ENCODE data around the gene FBN2.
"Not testable (repeated sequence)": the region's sequence is repeated elsewhere in the genome, so short reads cannot be mapped to it uniquely, and the experiment has no call there.

Gene FBN2

DNA sequence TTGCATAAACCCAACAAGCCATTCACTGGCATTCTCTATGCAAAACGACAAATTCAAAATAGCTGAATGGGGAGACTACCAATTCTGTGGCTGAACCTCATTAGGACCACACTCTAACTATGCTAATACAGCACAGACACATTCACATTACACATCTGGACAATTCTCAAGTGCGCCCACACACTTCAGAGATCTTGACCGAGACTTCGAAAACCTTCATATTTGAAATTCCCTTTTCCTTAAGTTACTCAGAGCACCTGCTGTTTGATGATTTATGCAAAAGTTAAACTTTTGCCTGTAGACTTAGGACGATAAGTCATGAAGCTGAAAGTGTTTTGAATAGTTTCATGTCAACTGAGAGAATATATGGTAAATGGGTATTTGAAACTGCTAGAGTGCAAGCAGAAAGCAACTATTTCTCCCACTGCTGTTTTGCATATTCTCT, 111.9 kb downstream of the FBN2 start:
- no peak for DNase-seq (ENCODE audit: low read depth)

DNA sequence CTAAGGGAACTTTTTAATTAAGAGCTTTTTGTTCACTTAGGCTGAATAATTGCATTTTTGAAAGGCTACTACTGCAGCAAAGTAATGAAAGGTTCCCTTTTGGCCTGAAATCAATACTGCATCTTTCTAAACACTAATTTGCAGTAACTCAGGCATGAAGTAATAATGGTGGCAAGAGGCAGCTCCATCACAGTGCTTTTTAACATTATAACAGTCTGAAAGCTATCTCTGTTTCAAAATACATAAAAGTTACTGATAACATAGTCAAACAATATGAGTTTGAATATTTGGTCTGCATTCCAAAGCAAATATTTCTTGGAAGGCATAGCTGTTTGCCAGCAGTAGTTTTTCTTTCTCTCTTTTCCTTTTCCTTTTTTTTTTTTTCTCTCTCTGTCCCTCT, 113.4 kb downstream of the FBN2 start:
- DNase-seq (ENCODE audit: low read depth), result no peak

DNA sequence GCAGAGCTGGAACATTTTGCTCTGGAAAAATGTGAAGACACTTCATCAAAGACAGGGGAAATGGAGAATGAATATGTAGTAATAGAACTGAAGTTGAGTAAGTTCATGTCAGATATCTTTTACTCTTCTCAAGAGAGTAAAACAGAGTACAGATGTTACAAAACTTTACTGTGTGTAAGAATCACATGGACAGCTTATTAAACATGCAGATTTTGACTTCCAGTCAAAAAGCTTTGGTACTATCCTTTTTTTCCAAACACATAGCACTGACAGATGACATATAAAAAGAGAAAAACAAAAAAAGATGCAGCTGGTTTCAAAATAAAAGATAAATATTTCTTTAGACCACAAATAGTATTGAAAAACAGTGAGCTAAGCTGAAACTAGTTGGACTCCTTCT, 115.4 kb downstream of the FBN2 start:
- DNase-seq (ENCODE audit: low read depth), result no peak

DNA sequence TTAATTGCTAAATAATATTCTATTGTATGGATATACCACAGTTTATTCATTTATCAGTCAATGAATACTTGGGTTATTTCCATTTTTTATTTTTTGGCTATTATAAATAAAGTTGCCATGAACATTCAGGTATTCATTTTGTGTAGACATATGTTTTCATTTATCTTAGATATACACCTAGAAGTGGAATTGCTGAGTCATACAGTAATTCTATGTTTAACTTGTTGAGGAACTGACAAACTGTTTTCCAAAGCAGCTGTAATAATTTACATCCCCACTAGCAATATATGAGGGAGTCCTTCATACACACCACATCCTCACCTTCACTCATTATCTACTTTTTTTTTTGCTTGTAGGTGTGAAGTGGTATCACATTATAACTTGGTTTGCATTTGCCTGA, 123.6 kb downstream of the FBN2 start:
- no peak for DNase-seq (ENCODE audit: low read depth)

DNA sequence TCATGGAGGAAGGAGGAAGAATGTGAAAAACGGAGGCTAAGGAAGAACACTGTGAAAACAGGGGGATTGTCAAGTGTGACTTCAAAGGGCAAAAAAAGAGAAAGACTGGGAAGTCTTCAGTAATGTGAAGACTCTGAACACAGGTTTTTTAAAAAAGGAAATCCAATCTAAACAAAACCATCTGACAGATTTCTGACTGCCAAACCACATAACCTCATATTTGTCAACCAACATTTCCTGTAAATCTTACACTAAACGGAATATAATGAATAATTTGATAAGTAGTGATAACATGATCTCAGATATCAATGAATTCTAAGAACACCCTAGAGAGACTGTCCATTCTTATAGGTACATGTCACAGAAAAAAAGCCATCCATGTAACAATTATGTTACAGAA, 124.7 kb downstream of the FBN2 start:
- DNase-seq (ENCODE audit: low read depth), result no peak

DNA sequence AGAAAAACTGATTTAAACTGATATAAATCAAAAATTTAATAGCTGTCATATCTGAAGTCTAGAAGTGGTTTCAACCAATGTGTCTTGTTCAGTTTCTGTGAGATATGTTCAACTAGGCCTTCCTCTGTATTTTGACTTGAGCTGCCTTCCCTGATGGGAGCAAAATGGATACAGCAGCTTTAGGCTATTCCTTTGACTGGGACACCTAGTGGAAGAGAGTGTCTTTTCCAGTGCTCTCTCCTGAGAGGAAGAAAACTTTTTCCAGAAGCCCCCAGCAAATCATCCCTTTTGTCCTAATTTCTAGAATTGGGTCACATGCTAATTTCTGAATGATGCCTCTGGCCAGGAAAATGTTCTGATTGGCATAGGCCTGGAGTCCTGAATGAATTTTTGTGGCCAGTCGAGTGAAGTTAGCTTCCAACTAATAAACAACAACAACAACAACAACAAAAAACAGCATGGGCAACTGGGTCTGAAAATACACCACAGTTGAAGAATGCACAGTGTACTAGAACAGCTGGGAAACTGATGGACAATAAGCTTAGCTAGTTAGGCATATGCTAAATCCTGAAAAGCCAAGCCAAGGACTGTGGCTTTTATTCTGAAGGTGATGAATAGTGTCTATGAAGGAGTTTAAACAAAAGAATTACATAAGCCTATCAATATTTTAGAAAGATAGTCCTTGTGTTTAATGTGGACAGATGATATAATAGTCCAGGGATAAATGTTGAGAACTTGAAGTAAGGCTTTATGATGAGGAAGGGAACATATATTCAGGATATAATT, 125.7 kb downstream of the FBN2 start:
- no peak for DNase-seq (ENCODE audit: low read depth)

DNA sequence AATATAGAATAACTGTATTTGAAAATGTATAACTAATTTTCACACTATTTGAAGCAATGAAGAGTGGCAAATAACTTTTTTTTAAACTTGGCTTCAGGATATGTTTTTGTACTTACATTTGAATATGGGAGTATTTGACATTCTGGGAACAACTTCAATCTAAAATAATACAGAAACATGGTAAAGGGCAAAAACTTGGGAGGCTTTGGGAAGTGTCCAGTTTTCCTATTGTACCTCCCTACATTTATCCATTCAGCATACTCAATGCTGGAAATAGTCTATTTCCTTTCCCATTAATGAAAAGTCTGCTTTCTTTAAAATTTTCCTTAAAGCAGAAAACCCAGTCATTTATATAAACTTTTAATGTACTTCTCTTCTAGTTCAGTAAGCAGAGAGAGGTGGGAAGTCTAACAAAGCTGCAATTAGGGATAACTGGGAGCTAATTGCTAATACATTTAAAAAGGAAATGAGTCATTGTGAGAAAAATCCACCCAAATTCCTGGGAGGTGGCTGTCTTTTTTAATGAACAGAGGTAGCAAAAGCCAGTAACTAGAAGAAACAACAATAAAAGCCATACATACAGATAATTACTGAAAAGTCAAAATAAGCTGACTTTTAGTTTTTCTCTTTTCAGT, 128.8 kb downstream of the FBN2 start:
- no peak for DNase-seq (ENCODE audit: low read depth)

DNA sequence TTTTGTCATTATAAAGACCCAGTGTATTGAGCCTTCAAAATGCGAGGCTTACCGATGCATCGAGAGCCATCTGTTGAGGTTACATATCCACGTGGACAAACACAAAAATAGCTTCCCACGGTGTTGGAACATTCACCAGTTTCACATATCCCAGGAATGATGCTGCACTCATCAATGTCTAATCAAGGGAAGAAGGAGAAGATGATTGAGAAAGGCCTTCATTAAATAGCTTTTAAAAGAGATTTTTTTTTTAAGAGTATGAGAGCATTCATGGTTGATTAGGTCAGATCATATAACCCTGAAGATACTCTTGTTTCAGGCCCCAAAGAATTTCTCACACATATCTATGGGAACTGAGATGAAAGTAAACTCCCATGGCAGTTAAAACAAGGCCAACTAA, 129.4 kb downstream of the FBN2 start:
- no peak for DNase-seq (ENCODE audit: low read depth)

DNA sequence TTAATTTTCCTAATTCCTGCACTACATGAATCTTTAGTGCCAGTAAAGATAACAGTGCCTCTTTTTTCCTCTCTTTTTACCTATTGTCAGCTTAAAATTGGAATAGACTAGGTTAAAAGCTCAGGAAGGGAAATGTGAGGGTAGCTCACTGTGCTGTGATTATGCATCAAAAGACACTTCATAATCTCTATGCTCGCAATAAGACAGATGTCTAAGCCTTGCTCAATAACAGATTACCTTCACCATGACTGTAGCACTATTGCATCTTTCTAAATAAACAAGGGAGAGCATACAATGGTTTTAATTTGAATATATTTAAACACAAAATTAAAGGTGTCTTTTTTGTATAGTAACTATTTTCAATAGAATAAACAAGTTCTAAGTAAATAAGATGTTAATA, 130.1 kb downstream of the FBN2 start:
- DNase-seq (ENCODE audit: low read depth), result no peak

DNA sequence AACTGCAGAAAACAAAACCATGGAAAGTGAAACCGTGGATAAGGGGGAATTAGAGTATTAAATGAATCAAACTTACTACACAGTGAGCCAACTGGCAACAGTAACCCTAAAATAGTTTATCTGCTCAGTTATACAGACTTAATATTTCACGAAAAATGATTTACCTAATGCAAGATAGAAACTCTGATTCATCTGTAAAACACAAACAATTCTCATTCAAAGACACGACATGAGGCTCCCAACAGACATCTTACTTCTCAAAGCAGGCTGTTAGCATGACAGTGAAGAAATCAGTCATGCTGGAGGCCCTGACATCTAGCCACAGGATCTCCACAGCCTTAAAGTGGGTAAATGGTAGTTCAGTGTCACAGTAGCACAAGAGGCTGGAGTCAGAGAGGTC, 131.2 kb downstream of the FBN2 start:
- no peak for DNase-seq (ENCODE audit: low read depth)

DNA sequence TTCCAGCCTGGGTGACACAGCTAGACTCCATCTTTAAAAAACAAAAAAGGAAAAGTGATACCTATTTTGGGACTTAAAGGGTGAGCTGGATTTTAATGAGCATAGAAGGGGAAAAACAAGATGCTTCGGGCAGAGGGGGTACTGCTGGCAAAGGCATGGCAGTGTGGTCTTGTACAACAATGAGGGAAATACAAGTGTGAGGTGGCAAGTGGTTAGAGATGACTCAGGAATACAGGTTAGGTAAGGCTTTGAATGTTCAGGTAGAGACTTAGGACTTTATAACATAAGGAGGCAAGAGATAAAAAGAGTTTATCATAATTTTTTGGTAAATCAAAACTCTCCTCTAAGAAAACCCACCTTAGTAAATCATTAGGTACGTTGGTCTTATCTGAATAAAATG, 132.9 kb downstream of the FBN2 start:
- no peak for DNase-seq (ENCODE audit: low read depth)

DNA sequence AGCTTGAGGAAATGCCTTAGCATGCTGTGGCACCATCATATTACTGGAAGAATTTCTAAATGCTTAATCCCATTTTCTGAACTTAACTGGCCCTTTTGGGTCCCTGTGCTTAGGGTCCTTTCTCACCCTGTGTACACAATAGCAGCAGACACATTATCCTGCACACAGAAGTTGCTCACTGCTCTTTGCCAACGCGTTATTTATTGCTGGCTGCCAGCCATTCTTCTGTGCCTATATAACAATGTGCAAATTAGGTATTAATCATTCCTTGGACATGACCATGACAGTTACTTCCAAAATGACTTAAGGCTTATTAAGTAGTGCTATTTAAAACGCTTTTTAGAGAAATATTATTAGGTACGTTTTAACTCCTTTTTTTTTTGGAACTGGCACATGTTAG, 134.7 kb downstream of the FBN2 start:
- DNase-seq (ENCODE audit: low read depth), result no peak

DNA sequence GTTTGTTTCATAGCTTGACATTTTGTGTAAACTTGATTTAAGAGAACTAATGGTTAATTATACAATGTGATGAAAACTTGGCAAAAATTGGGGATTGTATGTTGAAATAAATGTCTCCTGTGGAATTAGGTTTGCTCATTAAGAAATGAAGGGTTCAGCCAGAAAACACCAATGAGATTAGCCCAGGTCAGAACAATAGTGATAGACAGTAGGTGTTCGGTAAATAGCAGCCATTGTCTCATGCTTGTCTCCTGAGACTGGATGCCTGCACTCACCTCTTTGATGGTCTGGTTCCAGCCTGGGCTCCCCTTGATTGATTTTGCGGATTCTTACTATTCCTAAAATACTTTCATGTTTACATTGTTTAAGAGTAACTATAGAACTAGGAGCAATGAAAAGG, 135.5 kb downstream of the FBN2 start:
- DNase-seq (ENCODE audit: low read depth), result no peak

DNA sequence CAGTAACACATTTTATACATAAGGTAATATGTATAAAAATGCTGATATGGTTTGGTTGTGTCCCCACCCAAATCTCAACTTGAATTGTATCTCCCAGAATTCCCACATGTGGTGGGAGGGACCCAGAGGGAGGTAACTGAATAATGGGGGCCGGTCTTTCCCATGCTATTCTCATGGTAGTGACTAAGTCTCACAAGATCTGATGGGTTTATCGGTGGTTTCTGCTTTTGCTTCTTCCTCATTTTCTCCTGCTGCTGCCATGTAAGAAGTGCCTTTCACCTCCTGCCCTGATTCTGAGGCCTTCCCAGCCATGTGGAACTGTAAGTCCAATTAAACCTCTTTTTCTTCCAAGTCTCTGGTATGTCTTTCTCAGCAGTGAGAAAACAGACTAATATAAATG, 137.3 kb downstream of the FBN2 start:
- DNase-seq (ENCODE audit: low read depth), result not testable (repeated sequence)

DNA sequence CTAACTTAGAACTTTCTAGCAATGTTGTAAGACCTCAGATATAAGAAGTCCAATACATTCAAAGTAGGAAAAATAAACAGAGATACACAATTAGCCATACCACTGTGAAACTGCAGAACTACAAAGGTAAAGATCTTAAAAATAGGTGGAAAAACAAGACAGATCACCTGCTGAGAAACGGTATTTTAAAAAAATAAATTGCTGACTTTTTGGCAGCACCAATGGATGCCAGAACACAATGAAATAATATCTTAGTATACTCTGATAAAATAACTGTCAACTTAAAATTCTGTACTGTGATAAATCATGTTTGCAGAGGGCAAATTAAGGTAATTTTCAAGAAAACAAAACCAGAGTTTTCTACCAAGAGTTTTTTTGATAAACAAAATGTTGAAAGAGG, 138.9 kb downstream of the FBN2 start:
- no peak for DNase-seq (ENCODE audit: low read depth)

DNA sequence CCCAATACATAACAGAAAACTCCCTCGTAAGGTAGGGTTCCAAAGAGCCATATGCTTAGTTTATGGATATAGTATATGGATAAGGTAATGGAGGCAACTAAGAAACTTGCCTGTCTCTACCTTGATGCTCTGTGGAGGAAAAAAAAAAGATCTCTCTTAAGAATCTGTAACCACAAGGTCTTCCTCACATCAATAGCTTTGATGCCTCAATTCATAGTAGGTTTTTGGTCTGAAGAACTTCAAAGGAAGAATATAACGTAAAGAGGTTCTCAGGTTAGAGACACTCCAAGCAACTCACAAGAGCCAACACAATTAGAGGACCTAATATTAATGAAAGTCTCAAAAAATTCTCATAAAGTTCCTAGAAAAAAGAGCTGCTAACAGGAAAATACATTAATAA, 140.2 kb downstream of the FBN2 start:
- DNase-seq (ENCODE audit: low read depth), result no peak

DNA sequence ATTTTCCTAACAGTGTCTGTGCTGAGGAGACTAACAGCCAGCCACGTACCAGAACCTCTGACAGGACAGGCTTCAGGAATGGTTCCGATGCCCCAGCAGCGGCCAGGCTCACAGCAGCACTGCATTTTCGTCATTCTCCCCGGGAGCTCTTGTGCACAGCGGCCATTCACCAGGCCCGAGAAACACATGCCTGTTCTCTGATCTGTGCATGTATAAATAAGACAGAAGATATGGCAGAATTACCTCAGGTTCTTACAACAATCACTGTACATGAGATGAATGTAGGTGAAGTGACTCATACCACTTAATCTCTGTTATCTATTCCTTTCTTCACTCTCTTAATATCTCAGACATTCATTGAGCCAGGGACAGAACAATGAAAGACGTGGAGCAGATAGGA, 143.0 kb downstream of the FBN2 start:
- DNase-seq (ENCODE audit: low read depth), result no peak

DNA sequence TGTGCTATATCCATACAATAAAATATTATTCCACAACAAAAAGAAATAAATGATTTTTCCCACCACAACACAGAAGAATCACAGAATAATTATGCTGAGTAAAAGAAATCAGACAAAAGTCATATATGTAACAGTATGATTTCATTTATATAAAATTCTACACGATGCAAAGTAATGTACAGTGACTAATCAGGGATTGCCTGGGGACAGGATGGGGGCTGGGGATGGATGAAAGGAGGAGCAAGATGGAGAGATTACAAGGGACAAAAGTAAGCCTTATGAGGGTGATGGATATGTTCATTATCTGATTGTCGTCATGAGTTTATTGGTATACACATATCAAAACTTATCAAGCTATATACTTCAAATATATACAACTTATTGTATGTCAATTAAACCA, 154.0 kb downstream of the FBN2 start:
- DNase-seq (ENCODE audit: low read depth), result no peak

DNA sequence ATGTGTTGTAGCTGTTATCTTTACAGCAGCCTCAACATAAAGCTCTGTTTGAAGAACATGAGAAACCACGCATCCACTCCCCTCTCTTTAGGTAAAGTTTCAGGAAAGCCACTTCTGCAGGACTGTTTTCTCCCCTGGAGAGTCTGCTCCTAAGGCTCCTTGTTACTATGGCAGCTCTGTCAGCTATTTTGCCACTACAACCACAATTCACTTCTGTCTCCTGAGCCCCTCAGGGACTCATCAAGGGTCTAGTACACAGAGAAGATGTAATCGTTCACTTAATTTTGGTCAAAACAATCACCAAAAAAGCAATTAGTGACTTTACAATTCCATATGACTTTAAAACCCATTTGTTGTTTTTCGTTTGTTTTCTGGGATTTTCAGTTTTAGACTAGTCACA, 157.7 kb downstream of the FBN2 start:
- no peak for DNase-seq (ENCODE audit: low read depth)

DNA sequence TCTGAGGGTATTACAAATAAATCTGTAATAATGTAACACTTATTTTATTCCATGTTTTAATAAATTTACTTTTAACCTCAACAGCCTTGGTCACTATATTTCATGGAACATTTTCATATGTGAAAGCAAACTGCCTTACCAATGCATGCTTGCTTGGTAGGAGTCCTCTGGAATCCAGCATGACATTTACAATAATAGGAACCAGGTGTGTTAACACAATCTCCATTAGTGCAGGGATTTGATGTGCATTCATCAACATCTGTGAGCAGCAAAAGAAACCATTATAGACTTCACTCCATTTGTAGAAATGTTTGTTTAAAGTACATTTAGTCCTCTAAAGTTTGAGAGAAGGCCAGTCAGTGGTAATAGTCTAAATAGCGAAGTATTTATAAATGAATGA, 159.4 kb downstream of the FBN2 start:
- DNase-seq (ENCODE audit: low read depth), result no peak

DNA sequence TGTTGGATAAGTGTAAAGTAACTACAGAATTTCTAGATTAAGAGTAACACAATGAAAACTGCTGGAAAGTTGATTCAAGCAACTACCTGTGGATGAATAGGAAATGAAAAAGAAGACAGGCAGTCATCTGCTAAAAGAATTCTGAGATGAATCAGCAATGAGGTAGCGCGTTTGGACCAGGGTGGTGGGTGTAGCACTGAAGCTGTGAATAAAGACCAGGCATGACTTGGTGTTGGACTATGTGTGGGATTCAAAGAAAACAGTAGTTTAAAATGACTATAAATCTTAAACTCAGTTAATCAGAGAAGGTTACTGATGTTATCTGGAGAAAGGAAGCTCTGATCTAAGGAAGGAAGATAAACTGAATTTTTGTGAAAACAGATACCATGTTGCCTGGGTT, 159.8 kb downstream of the FBN2 start:
- DNase-seq (ENCODE audit: low read depth), result no peak

DNA sequence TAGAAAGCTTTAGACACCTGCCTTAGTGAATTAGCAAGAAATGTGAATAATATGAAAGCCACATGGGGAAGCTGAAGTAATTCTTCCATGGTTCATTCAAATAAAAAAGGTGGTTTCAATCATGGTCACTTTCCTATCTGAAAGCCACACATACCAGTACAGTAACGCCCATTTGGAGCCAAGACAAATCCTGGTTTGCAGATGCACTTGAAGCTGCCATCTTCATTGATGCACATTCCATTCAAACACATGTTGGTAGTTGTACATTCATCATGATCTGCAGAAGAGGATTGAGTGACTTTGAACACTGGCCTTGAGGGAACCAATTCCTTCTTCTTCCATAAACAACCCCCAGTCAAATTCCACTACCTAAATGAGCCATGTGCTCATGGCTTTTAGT, 161.5 kb downstream of the FBN2 start:
- no peak for DNase-seq (ENCODE audit: low read depth)

DNA sequence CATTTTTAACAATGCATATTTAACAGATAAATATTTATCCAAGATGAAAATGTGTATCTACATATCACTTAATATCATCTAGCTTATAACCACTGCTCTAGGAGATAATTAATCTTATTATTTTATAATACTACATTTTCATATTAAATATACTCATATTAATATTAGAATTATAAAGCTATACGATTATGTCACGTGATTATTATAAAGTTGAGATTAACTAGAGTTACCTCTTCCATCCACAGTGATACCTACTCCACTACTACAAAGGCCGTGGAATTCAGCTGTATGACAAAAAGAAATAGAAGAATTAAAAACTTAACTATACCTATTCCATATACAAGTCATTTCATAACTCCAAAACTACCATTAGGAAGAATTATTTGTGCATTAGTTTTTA, 171.9 kb downstream of the FBN2 start:
- no peak for DNase-seq (ENCODE audit: low read depth)

DNA sequence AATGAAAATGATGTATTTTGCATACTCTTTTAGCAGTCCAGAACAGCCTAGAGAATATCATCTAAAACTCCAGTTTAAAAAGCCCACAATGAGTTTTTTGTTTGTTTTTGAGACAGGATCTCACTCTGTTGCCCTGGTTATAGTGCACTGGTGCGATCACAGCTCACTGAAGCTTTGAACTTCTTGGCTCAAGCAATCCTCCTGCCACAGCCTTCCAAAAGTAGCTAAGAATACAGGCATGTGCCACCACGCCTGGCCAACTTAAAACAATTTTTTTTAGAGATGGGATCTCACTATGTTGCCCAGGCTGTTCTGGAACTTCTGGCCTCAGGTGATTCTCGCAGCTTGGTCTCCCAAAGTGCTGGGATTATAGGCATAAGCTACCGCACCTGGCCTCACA, 175.7 kb downstream of the FBN2 start:
- no peak for DNase-seq (ENCODE audit: low read depth)
